HL-60/S4 (cell line): ENCODE results near the gene ERCC5.

Experiments used
- in situ Hi-C: fragments of 300-500 bp; cut with MboI; formaldehyde crosslinking; loops from 2 replicates; pipeline ENCODE4 v1.14.3; 2022; ENCODE audit warnings: low sequenced_read_pairs

Gene ERCC5

DNA sequence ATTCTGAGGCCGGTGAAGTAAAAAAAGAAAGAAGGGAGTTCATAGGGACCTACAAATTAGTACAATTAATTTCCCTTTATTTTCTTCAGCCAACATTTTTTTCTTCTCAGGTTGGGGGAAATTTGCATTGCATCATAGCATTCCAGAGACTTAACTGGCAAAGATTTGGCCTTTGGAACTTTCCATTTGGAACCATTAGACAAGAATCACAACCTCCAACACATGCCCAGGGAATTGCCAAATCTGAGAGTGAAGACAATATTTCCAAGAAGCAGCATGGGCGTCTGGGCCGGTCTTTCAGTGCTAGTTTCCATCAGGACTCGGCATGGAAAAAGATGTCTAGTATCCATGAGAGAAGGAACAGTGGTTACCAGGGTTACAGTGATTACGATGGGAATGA lies 6.4 kb upstream of the ERCC5 start:
- in situ Hi-C loops = no loop called here

GRCh38 chr13:102845289-102845629 lies 573 bp upstream of the ERCC5 start:
- in situ Hi-C loops = loop anchor here (10.0 kb wide), 1 partner anchor 250 kb away; the partner anchor contains the start of gene TPP2

- in situ Hi-C loops = loop anchor here (10.0 kb wide), 1 partner anchor 252 kb away; the partner anchor contains the start of gene TPP2
Measured at GRCh38 chr13:102846261-102847015, 606 bp downstream of the ERCC5 start.

DNA sequence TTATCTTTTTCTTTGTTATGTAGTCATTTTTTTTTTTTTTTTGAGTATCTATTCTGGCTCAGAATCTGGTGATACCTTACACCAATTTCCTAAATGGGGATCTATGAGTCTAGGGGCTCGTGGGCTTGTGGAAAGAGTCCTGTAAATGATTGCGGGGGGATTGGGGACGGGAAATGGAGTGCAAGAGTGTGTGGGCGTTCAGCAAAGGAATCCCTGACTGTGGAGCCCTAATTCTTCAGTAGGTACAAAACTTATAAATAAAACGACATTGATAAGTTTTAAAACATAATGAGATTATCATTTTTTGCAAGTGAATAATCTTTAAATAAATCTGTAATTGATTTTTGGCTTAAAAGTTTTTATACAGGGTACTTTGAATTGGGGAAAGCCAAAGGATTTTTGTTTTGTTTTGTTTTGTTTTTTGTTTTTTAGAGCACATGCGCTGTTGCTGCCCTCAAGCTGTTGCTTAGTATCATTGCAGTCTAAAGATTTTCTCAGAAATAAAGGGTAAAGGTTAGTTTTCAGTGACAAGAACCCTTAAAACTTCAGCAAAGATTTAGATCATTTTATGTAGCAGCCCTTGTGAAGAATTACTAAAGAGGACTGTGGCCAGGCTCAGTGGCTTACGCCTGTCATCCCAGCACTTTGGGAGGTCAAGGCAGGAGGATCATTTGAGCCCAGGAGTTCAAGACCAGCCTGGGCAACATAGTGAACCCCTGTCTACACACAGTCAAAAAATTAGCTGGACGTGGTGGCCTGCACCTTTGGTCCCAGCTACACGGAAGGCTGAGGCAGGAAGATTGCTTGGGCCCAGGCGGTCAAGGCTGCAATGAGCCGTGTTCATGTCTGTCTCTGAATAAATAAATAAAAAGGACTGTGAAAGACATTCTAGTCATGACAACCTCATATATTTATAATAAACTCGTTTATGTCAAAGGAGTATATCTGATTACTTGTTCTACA lies 1.7 kb downstream of the ERCC5 start:
- in situ Hi-C loops = loop anchor here (10.0 kb wide), 1 partner anchor 253 kb away; the partner anchor contains the start of gene TPP2

- in situ Hi-C loops = loop anchor here (10.0 kb wide), 1 partner anchor 254 kb away; the partner anchor contains the start of gene TPP2
Measured at GRCh38 chr13:102848956-102849355, 3.1 kb downstream of the ERCC5 start.

- in situ Hi-C loops = no loop called here
Measured at GRCh38 chr13:102852556-102852955, 6.7 kb downstream of the ERCC5 start.

DNA sequence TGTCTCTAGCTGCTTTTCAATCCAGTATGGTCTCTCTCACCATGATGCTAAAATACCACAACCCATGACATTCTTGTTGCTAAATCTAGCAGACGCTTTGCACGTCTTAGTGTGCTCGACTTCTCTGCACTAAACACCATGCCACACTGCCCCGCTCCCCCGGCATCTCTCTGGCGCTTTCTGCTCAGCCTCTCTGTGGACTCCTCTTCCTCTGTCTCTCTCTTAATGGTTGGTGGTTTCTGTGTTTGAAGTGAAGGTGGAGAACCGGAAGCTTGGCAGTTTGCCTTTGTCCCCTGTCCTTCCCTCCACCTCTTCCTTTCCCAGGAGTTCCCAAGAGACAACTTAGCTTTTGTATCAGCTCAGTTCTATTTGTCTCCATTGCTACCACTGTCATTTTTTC lies 8.8 kb downstream of the ERCC5 start:
- in situ Hi-C loops = no loop called here

GRCh38 chr13:102856557-102856956 lies 10.7 kb downstream of the ERCC5 start:
- in situ Hi-C loops = no loop called here

GRCh38 chr13:102862624-102863210 lies 16.9 kb downstream of the ERCC5 start:
- in situ Hi-C loops = no loop called here

DNA sequence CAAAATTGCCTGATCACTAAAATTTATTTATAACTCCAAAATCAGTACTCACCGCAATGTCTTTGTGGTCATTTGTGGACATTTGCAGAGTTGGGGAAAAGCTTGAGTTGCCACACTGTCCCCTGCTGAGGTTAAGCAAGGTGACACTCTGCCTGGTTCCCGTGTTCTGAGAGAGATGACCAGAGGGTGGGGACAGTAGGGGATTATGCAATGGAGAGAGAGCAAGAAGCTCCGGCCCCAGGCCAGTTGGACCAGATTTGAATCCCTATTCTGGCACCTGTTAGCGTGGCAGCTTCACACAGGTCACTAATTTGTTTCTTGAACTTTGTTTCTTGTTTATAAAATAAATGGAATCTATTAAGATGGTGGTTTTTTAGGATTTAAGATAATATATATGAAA lies 17.8 kb downstream of the ERCC5 start:
- in situ Hi-C loops = no loop called here

DNA sequence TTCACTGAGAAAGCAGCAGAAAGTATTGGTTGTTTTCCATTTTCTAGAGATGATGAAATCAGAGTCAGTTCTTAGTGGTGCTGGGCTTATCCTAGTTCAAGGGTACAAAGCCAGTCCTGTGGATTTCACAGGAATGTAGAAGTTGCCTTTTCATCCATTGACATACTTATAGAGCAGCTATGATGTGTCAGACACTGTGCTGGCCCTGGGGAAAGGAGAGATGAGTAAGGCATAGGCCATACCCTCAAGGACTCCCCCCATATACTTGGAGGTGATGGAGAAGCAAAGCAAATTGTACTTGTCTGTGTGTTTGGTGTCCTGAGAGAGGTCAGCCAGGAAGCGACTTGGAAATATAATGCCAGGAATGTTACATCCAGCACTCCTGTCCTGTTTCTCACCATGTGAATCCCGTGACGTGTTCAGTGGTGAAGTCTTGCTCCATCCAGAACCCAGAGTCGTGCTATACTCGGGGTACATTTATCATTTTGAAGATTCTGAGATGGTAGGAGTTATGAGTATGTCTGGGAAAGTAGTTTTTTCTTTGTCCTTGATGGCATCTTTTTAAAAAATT lies 22.6 kb downstream of the ERCC5 start:
- in situ Hi-C loops = no loop called here

DNA sequence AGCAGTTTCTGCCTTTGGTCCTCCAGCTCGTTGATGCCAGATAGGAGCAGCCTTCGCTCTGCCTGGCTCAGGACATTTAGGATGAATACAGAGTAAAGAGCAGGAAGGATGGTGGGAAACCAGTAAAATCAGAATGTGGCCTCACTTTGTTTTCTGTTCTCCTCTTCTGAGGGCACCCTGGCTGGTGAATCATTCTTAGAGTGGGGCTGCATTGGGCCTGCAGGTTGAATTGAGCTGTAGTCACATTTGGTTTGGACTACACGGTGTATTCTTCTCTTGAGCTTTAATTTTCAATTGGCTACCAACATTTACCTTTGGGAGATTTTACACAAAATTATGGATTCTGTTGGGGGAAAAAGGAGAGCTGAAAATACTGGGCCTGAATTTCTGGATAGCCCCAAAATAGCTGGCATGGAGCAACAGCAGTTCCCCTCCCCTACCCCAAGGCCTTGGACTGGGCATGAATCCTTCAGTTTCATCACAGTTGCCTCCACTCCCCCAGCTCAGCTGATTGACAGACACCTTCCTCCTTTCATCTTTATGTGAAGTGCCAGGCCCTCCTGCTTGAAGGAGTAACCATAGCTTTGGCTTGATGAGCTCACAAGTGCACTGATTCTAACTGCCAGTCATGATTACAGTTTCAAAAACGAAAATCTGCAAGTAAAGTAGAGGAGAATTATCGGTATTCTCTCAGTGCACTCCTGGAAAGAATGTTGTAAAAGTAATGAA lies 24.3 kb downstream of the ERCC5 start:
- in situ Hi-C loops = no loop called here

- in situ Hi-C loops = no loop called here
Measured at GRCh38 chr13:102870677-102871415, 25.0 kb downstream of the ERCC5 start.

DNA sequence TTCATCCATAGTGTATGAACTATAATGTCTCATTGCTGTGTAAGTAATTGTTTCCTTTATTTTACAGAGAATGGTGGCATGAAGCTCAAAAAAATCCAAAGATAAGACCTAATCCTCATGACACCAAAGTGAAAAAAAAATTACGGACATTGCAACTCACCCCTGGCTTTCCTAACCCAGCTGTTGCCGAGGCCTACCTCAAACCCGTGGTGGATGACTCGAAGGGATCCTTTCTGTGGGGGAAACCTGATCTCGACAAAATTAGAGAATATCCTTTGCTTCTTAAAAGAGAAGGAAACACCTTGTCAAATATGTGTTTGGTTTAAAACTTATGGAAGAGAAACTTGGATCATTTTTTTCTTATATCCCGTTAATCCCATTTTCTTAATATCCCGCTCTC lies 26.3 kb downstream of the ERCC5 start:
- in situ Hi-C loops = no loop called here

GRCh38 chr13:102872531-102872930 lies 26.7 kb downstream of the ERCC5 start:
- in situ Hi-C loops = no loop called here

GRCh38 chr13:102873653-102874052 lies 27.8 kb downstream of the ERCC5 start:
- in situ Hi-C loops = no loop called here

- in situ Hi-C loops = no loop called here
Measured at GRCh38 chr13:102875256-102875655, 29.4 kb downstream of the ERCC5 start.

GRCh38 chr13:102877303-102877702 lies 31.5 kb downstream of the ERCC5 start:
- in situ Hi-C loops = no loop called here

DNA sequence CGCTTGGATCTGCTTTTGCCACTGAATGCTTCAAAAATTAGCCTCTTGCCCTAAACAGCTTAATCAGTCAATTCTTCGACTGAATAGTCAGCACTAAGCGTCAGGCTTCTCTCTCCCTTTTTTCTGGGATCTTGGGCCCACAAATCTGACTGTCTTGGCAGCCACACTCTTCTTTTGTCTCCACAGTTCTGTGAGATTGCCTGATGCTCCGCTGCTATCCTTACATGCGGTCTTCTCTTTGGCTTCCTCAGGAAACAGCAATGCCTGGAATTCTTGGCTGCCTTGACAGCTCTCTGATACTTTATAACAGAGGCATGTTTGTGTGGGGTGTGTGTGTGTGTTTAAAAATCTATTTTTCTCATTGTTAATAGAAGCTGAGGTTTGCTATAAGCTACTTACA lies 32.6 kb downstream of the ERCC5 start:
- in situ Hi-C loops = no loop called here
